K562 (cell line): ENCODE measurements around the gene ZFR2. TPM values are rescaled to one million over a fixed set of nuclear protein-coding genes. Genes with fewer than 3 reads are reported as not detected.
"Not testable (repeated sequence)": the region's sequence is repeated elsewhere in the genome, so short reads cannot be mapped to it uniquely, and the experiment has no call there.

Experiments used
- ATAC-seq: fragments of 200-7000 bp; cut with Tn5 transposase; 3 replicates; pipeline ENCODE4 v1.9.1; 2020; ENCODE audit warnings: moderate library complexity
- BruUV-seq: library from RNA; stranded (reverse); fragments of 400-500 nt; replicated peaks from 2 replicates; lab custom pipeline; 2021; lab: Mats Ljungman, UMichigan
- CTCF ChIA-PET: fragments of 300-600 bp; formaldehyde crosslinking; extraction: SDS; loops from one replicate; lab custom pipeline; 2021; ENCODE audit warnings: low intra/inter-chr PET ratio; lab: Yijun Ruan, JAX
- POLR2A ChIA-PET: fragments of 300-600, 350-650 bp; sonication (Branson Sonifier 250); formaldehyde crosslinking; extraction: SDS; loops from one replicate; lab custom pipeline; 2021; ENCODE audit warnings: antibody characterized with exemption, inconsistent platforms; lab: Yijun Ruan, JAX
- DNase-seq, 4 experiments: peaks; one replicate each; pipeline versions ENCODE4 v3.0.0 to v3.0.0-alpha.2; 2011 to 2018; ENCODE audit warnings: low spot score in 3 of 4, mixed read lengths in 3 of 4; ENCODE audit errors: extremely low read depth in 1 of 4
- FAIRE-seq: peaks from 2 replicates; lab custom pipeline; 2011; peaks lifted over from hg19 to GRCh38; lab: Jason Lieb, UNC
- H2AFZ ChIP-seq: 2 replicates; pipeline ENCODE4 v1.6.0; 2011; ENCODE audit warnings: low read depth, low read length, control low read depth, inconsistent platforms
- H3K27ac ChIP-seq: fragments of 200-600 bp; 3 replicates; pipeline ENCODE4 v1.8.0; 2011; ENCODE audit warnings: low read depth, mild to moderate bottlenecking, control low read depth, inconsistent platforms, low read length, moderate library complexity, mixed read lengths; ENCODE audit errors: extremely low read depth
- H3K27me3 ChIP-seq, 2 experiments: fragments of 300-600 bp in 1 of 2; 2 replicates in 1 of 2; 3 replicates in 1 of 2; pipeline versions ENCODE4 v1.6.0 to v1.8.0; 2011; ENCODE audit warnings: inconsistent platforms in 2 of 2, low read length in 2 of 2, mild to moderate bottlenecking in 1 of 2, mixed read lengths in 1 of 2, moderate library complexity in 1 of 2; ENCODE audit not compliant: control insufficient read depth in 2 of 2, insufficient read depth in 2 of 2
- H3K36me3 ChIP-seq: fragments of 300-600 bp; 3 replicates; pipeline ENCODE4 v1.8.0; 2011; ENCODE audit warnings: mild to moderate bottlenecking, low read length, inconsistent platforms; ENCODE audit not compliant: control insufficient read depth, insufficient read depth
- H3K4me1 ChIP-seq, 2 experiments: fragments of 200-600 bp in 1 of 2; replicated peaks in 1 of 2; 2 replicates in 1 of 2; 3 replicates in 1 of 2; pipeline versions ENCODE4 v1.5.1 to v1.8.0; 2011; ENCODE audit warnings: inconsistent platforms in 2 of 2, low read length in 2 of 2, mild to moderate bottlenecking in 1 of 2, mixed read lengths in 1 of 2, moderate library complexity in 1 of 2; ENCODE audit not compliant: control insufficient read depth in 2 of 2, insufficient read depth in 2 of 2
- H3K4me2 ChIP-seq: 2 replicates; pipeline ENCODE4 v1.6.1; 2011; ENCODE audit warnings: low read length, control low read depth, inconsistent platforms, mixed read lengths; ENCODE audit not compliant: insufficient read depth
- H3K4me3 ChIP-seq: fragments of 200-600 bp; sonication (generic), shearing (Covaris generic); 2 replicates; pipeline ENCODE4 v1.5.1; 2016; ENCODE audit warnings: control low read depth, inconsistent platforms
- H3K79me2 ChIP-seq: fragments of 200-600 bp; 3 replicates; pipeline ENCODE4 v1.8.0; 2011; ENCODE audit warnings: low read length, inconsistent platforms; ENCODE audit not compliant: control insufficient read depth, insufficient read depth
- H3K9ac ChIP-seq, 2 experiments: 2 replicates each; pipeline versions ENCODE4 v1.6.0 to v1.6.1; 2011; ENCODE audit warnings: low read depth in 2 of 2, low read length in 2 of 2, control low read depth in 1 of 2, inconsistent platforms in 1 of 2, mild to moderate bottlenecking in 1 of 2, mixed read lengths in 1 of 2; ENCODE audit not compliant: insufficient read depth in 1 of 2
- H3K9me1 ChIP-seq: one replicate; pipeline ENCODE4 v1.6.0; 2011; ENCODE audit warnings: inconsistent platforms, mild to moderate bottlenecking, low read length, moderate library complexity; ENCODE audit not compliant: control insufficient read depth, insufficient read depth
- H3K9me3 ChIP-seq: replicated peaks from 2 replicates; pipeline ENCODE4 v1.5.1; 2011; ENCODE audit warnings: low read depth, low read length, inconsistent platforms; ENCODE audit not compliant: control insufficient read depth, insufficient read depth
- H4K20me1 ChIP-seq: replicated peaks from 2 replicates; pipeline ENCODE4 v1.6.1; 2011; ENCODE audit warnings: low read length, inconsistent platforms, mixed read lengths; ENCODE audit not compliant: control insufficient read depth, insufficient read depth
- BCOR ChIP-seq: fragments of 450-650 bp; IDR thresholded peaks from 2 replicates; pipeline ENCODE4 v1.6.1; 2016
- MED1 ChIP-seq: sonication (generic); formaldehyde crosslinking; IDR thresholded peaks from 2 replicates; pipeline ENCODE4 v1.8.1; 2023; ENCODE audit warnings: missing genetic modification reagents, borderline replicate concordance
- RBBP5 ChIP-seq: fragments of 200-600 bp; sonication (generic); IDR thresholded peaks from 2 replicates; pipeline ENCODE4 v1.6.1; 2012; ENCODE audit warnings: borderline replicate concordance, mild to moderate bottlenecking, low read length, control low read depth, inconsistent platforms; ENCODE audit not compliant: insufficient read depth, poor library complexity, severe bottlenecking
- RBFOX2 ChIP-seq: fragments of 200-400 bp; formaldehyde crosslinking; IDR thresholded peaks from 2 replicates; pipeline ENCODE4 v1.6.1; 2017; ENCODE audit warnings: low read depth, mild to moderate bottlenecking, low read length, moderate library complexity
- WGBS: fragments of 100-300 bp; shearing (Covaris generic); methylation state at CpG from one replicate; pipeline ENCODE4 v1.1.6; 2016; ENCODE audit warnings: low coverage, mixed read lengths; ENCODE audit not compliant: insufficient coverage; ENCODE audit errors: missing lambda C conversion rate; 5-methylcytosine and 5-hydroxymethylcytosine counted together
- in situ Hi-C: fragments of 300-500 bp; cut with MboI; formaldehyde crosslinking; loops from 4 replicates; pipeline ENCODE4 v1.15.0; 2018; ENCODE audit warnings: inconsistent platforms, mixed read lengths
- intact Hi-C: fragments of 100-400 bp; cut with micrococcal nuclease; formaldehyde crosslinking; loops from 2 replicates; pipeline ENCODE4 v1.14.2; 2022
- polyA plus RNA-seq, 8 experiments: library from polyadenylated mRNA; depleted of rRNA in 4 of 8; stranded (reverse) in 5 of 8; unstranded in 3 of 8; fragments of >200 nt; fragmentation: Nextera tagmentation in 2 of 8; fragmentation: Illumina TruSeq in 1 of 8; extraction: Ambion mirVana in 2 of 8; extraction: Trizol in 1 of 8; gene quantifications; 2 replicates each; pipeline versions ENCODE4 v1.2.1 to v1.2.3, GENCODE V29; 2011 to 2014; ENCODE audit warnings: inconsistent platforms in 1 of 8, missing spikeins in 1 of 8
- total RNA-seq, 7 experiments: library from RNA; depleted of rRNA in 6 of 7; stranded (reverse); fragments of >200 nt in 6 of 7; fragmentation: Illumina TruSeq in 2 of 7; extraction: Trizol in 2 of 7; gene quantifications; 2 replicates each; pipeline versions ENCODE4 v1.2.1 to v1.2.3, GENCODE V29; 2011 to 2021; ENCODE audit warnings: low replicate concordance in 1 of 7
- TF ChIP-seq, protein P1 (sequence below): sonication (generic); formaldehyde crosslinking; IDR thresholded peaks from 2 replicates; pipeline ENCODE4 v1.8.1; 2023; ENCODE audit warnings: mild to moderate bottlenecking, missing genetic modification reagents

ZFR2 gene
- total and polyA plus RNA-seq, 9 of the 15 experiments (the other 6 are each of a cell fraction or from before 2014, with no cell fraction given): 0.03 to 0.59 (median 0.07) TPM; not detected in 6

GRCh38 chr19:3816566-3817218 is 52.1 kb downstream of the ZFR2 start (continued):
- TF ChIP-seq, protein P1, sequence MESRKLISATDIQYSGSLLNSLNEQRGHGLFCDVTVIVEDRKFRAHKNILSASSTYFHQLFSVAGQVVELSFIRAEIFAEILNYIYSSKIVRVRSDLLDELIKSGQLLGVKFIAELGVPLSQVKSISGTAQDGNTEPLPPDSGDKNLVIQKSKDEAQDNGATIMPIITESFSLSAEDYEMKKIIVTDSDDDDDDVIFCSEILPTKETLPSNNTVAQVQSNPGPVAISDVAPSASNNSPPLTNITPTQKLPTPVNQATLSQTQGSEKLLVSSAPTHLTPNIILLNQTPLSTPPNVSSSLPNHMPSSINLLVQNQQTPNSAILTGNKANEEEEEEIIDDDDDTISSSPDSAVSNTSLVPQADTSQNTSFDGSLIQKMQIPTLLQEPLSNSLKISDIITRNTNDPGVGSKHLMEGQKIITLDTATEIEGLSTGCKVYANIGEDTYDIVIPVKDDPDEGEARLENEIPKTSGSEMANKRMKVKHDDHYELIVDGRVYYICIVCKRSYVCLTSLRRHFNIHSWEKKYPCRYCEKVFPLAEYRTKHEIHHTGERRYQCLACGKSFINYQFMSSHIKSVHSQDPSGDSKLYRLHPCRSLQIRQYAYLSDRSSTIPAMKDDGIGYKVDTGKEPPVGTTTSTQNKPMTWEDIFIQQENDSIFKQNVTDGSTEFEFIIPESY (CRISPR knock-in tag): peak; percentile 98
- TF ChIP-seq BCOR: 0 out of 2 replicates have a peak, but pooled peaks have one; percentile 18
- TF ChIP-seq RBFOX2: no peak
- no peak for TF ChIP-seq MED1 (CRISPR knock-in tag)
- TF ChIP-seq RBBP5: no peak
- TF ChIP-seq, all 486 proteins: peak for 3

- POLR2A ChIA-PET: interaction anchor here (0.6 kb wide), 1 partner anchor 38 kb away, joined by 3 read pairs; no protein-coding TSS in a partner anchor
- CTCF ChIA-PET, ATAC-seq, H3K9ac ChIP-seq, H3K27ac ChIP-seq, H2AFZ ChIP-seq, BruUV-seq, H3K9me1 ChIP-seq, H3K4me3 ChIP-seq, FAIRE-seq, H3K9me3 ChIP-seq, H3K36me3 ChIP-seq, H3K79me2 ChIP-seq, H4K20me1 ChIP-seq, H3K4me2 ChIP-seq, H3K27me3 ChIP-seq, in situ Hi-C loops, intact Hi-C loops, DNase-seq: not testable (repeated sequence)
- WGBS: 85% methylated on average over 8 of the region's 9 CpGs
- peaks cover 0 to 48% of the 10 kb centered on the region in 2 experiments for H3K4me1 ChIP-seq
Observed at GRCh38 chr19:3816148-3816547, 52.7 kb downstream of the ZFR2 start.
